ENCODE results near the gene JARID2.

DNA sequence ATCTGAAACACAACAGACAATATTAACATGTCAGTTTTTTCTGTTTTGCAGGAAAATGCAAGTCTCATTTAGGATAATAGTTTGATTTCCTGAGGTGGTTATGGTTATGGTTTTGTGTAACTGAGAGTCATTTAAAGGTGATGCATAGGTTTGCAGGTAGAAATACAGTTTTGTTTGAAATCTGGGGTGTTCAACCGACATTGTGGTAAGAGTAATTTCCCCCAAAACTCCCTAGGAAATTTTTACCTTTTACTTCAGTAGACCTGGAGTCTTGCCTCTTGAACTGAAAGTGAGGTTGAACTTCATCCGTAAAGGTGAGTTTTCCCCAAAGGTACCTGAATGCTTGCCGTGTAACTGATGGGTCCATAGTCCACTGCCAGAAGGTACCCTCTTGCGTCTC lies 71.4 kb downstream of the JARID2 start:
- TF ChIP-seq, protein P1, sequence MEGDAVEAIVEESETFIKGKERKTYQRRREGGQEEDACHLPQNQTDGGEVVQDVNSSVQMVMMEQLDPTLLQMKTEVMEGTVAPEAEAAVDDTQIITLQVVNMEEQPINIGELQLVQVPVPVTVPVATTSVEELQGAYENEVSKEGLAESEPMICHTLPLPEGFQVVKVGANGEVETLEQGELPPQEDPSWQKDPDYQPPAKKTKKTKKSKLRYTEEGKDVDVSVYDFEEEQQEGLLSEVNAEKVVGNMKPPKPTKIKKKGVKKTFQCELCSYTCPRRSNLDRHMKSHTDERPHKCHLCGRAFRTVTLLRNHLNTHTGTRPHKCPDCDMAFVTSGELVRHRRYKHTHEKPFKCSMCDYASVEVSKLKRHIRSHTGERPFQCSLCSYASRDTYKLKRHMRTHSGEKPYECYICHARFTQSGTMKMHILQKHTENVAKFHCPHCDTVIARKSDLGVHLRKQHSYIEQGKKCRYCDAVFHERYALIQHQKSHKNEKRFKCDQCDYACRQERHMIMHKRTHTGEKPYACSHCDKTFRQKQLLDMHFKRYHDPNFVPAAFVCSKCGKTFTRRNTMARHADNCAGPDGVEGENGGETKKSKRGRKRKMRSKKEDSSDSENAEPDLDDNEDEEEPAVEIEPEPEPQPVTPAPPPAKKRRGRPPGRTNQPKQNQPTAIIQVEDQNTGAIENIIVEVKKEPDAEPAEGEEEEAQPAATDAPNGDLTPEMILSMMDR (IDR thresholded peaks at IDR 0.05), result no peak
- TF ChIP-seq EZH2 (IDR thresholded peaks at IDR 0.05), result no peak
- TF ChIP-seq EZH2phosphoT487 (IDR thresholded peaks at IDR 0.05), result no peak
